Measurements from ENCODE around the gene MGAT4C.
A peak's percentile ranks its signal among the peaks of the same experiment; 100 is the strongest.

GRCh38 chr12:85923767-85924331 is 332.3 kb downstream of the MGAT4C start:
- TF ChIP-seq EZH2 (IDR thresholded peaks at IDR 0.05; ENCODE audit: low read depth, unreplicated experiment) (no peak), CTCF (conservative IDR thresholded peaks at IDR 0.05; ENCODE audit: low read depth in 2 of 2) (peak; percentile 59 to 95), POLR2AphosphoS5 (IDR thresholded peaks at IDR 0.05; ENCODE audit: low read depth) (no peak), EZH2phosphoT487 (IDR thresholded peaks at IDR 0.05; ENCODE audit: unreplicated experiment) (no peak), REST (IDR thresholded peaks at IDR 0.05; ENCODE audit: unreplicated experiment) (no peak), JUNB (IDR thresholded peaks at IDR 0.05; ENCODE audit: unreplicated experiment) (no peak), CREB1 (CRISPR knock-in tag; IDR thresholded peaks at IDR 0.05; ENCODE audit: low read depth) (no peak), ZNF114 (CRISPR knock-in tag; IDR thresholded peaks at IDR 0.05) (no peak), ETS1 (IDR thresholded peaks at IDR 0.05) (no peak), ZNF462 (CRISPR knock-in tag; IDR thresholded peaks at IDR 0.05) (no peak), ZNF331 (CRISPR knock-in tag; IDR thresholded peaks at IDR 0.05; ENCODE audit: low read depth) (no peak), STAT1 (IDR thresholded peaks at IDR 0.05; ENCODE audit: unreplicated experiment) (no peak)

Data from GM23338 (cell line).